ENCODE results near the gene SYNE2. TPM values are rescaled to one million over a fixed set of nuclear protein-coding genes. Genes with fewer than 3 reads are reported as not detected.
"Not testable (repeated sequence)": the region's sequence is repeated elsewhere in the genome, so short reads cannot be mapped to it uniquely, and the experiment has no call there.

SYNE2 gene
- polyA plus RNA-seq, 10 donors, result 44.3 to 66.5 (median 52.4) TPM

GRCh38 chr14:64025479-64025878 is 172.7 kb downstream of the SYNE2 start:
- DNase-seq, result no peak

- no peak for DNase-seq
Observed at GRCh38 chr14:64026600-64026999, 173.8 kb downstream of the SYNE2 start.

GRCh38 chr14:64035143-64035542 is 182.3 kb downstream of the SYNE2 start:
- DNase-seq, result no peak

GRCh38 chr14:64037869-64038745 is 185.3 kb downstream of the SYNE2 start:
- not testable (repeated sequence) for DNase-seq

- no peak for DNase-seq
Observed at GRCh38 chr14:64038841-64039542, 186.2 kb downstream of the SYNE2 start.

GRCh38 chr14:64040044-64040443 is 187.2 kb downstream of the SYNE2 start:
- no peak for DNase-seq

- not testable (repeated sequence) for DNase-seq
Observed at GRCh38 chr14:64043296-64043695, 190.5 kb downstream of the SYNE2 start.

- no peak for DNase-seq
Observed at GRCh38 chr14:64045091-64045490, 192.3 kb downstream of the SYNE2 start.

- no peak for DNase-seq
Observed at GRCh38 chr14:64049616-64050381, 197.0 kb downstream of the SYNE2 start.

GRCh38 chr14:64053694-64054669 is 201.2 kb downstream of the SYNE2 start:
- no peak for DNase-seq

- no peak for DNase-seq
Observed at GRCh38 chr14:64059454-64060198, 206.8 kb downstream of the SYNE2 start.

- DNase-seq, result no peak
Observed at GRCh38 chr14:64060199-64060545, 207.4 kb downstream of the SYNE2 start.

GRCh38 chr14:64060648-64061096 is 207.9 kb downstream of the SYNE2 start:
- no peak for DNase-seq

GRCh38 chr14:64061115-64061514 is 208.3 kb downstream of the SYNE2 start:
- DNase-seq, result no peak

GRCh38 chr14:64061706-64062105 is 208.9 kb downstream of the SYNE2 start:
- no peak for DNase-seq

- peak in 2 of 3 donors; percentile 9 to 34 for DNase-seq
Observed at GRCh38 chr14:64062381-64063115, 209.7 kb downstream of the SYNE2 start.

GRCh38 chr14:64064447-64064846 is 211.6 kb downstream of the SYNE2 start:
- DNase-seq, result no peak

- no peak for DNase-seq
Observed at GRCh38 chr14:64069634-64070359, 217.0 kb downstream of the SYNE2 start.

Measured in muscle of back (tissue), 11 donors.